OCI-LY1 (cell line): Measurements from ENCODE around the gene MAGEL2.

Source experiments
- H2AFZ ChIP-seq: fragments of 200-600 bp; sonication (generic), shearing (Covaris generic); 2 replicates; pipeline ENCODE4 v1.6.0; 2014; ENCODE audit warnings: antibody characterized with exemption, mild to moderate bottlenecking, low read length
- H3F3A ChIP-seq: fragments of 200-600 bp; sonication (generic), shearing (Covaris generic); 2 replicates; pipeline ENCODE4 v1.6.0; 2014; ENCODE audit warnings: mild to moderate bottlenecking, antibody characterized with exemption, low read length, moderate library complexity; ENCODE audit not compliant: insufficient read depth
- H3K27ac ChIP-seq: fragments of 200-600 bp; sonication (generic); 2 replicates; pipeline ENCODE4 v1.5.1; 2014; ENCODE audit warnings: low read length, mixed run types, mild to moderate bottlenecking, low read depth; ENCODE audit not compliant: poor library complexity, severe bottlenecking
- H3K27me3 ChIP-seq: fragments of 200-600 bp; sonication (generic); 2 replicates; pipeline ENCODE4 v1.6.0; 2014; ENCODE audit warnings: antibody characterized with exemption, mild to moderate bottlenecking, low read length, moderate library complexity; ENCODE audit not compliant: insufficient read depth
- H3K36me3 ChIP-seq: fragments of 200-600 bp; sonication (generic); 2 replicates; pipeline ENCODE4 v1.6.1; 2014; ENCODE audit warnings: mild to moderate bottlenecking, antibody characterized with exemption, low read length, moderate library complexity, mixed read lengths; ENCODE audit not compliant: insufficient read depth
- H3K4me1 ChIP-seq: fragments of 200-600 bp; sonication (generic); 2 replicates; pipeline ENCODE4 v1.5.1; 2014; ENCODE audit warnings: mild to moderate bottlenecking, low read length, moderate library complexity; ENCODE audit not compliant: insufficient read depth, severe bottlenecking
- H3K4me2 ChIP-seq: fragments of 200-600 bp; sonication (generic), shearing (Covaris generic); 2 replicates; pipeline ENCODE4 v1.6.1; 2014; ENCODE audit warnings: low read length
- H3K4me3 ChIP-seq: fragments of 200-600 bp; sonication (generic); 2 replicates; pipeline ENCODE4 v1.5.1; 2014; ENCODE audit warnings: low read length, low read depth, mild to moderate bottlenecking, mixed read lengths; ENCODE audit not compliant: poor library complexity, severe bottlenecking
- H3K79me2 ChIP-seq: fragments of 200-600 bp; shearing (Covaris generic); 2 replicates; pipeline ENCODE4 v1.6.1; 2016; ENCODE audit warnings: mixed run types, low read length, mixed read lengths; ENCODE audit not compliant: insufficient read depth
- H3K9ac ChIP-seq: fragments of 200-600 bp; sonication (generic), shearing (Covaris generic); 2 replicates; pipeline ENCODE4 v1.6.1; 2014; ENCODE audit warnings: mild to moderate bottlenecking, low read length, mixed read lengths
- H3K9me2 ChIP-seq: fragments of 200-600 bp; sonication (generic), shearing (Covaris generic); 2 replicates; pipeline ENCODE4 v1.6.1; 2014; ENCODE audit warnings: low read depth, mild to moderate bottlenecking, low read length, mixed read lengths
- H3K9me3 ChIP-seq: fragments of 200-600 bp; shearing (Covaris generic); 2 replicates; pipeline ENCODE4 v1.6.1; 2014; ENCODE audit warnings: low read length, mixed read lengths
- H4K20me1 ChIP-seq: fragments of 200-600 bp; sonication (generic), shearing (Covaris generic); 2 replicates; pipeline ENCODE4 v1.6.0; 2016; ENCODE audit warnings: mild to moderate bottlenecking, low read length; ENCODE audit not compliant: insufficient read depth
- EZH2 ChIP-seq: fragments of 200-600 bp; sonication (generic), shearing (Covaris generic); IDR thresholded peaks from 2 replicates; pipeline ENCODE4 v1.8.0; 2017; ENCODE audit warnings: borderline replicate concordance, mixed run types, mild to moderate bottlenecking, antibody characterized with exemption, low read length, moderate library complexity, mixed read lengths
- TF ChIP-seq, protein P1 (sequence below): fragments of 200-600 bp; sonication (generic), shearing (Covaris generic); IDR thresholded peaks from 2 replicates; pipeline ENCODE4 v1.5.1; 2017; ENCODE audit warnings: mild to moderate bottlenecking, antibody characterized with exemption, low read length, moderate library complexity, mixed read lengths

Gene MAGEL2

DNA sequence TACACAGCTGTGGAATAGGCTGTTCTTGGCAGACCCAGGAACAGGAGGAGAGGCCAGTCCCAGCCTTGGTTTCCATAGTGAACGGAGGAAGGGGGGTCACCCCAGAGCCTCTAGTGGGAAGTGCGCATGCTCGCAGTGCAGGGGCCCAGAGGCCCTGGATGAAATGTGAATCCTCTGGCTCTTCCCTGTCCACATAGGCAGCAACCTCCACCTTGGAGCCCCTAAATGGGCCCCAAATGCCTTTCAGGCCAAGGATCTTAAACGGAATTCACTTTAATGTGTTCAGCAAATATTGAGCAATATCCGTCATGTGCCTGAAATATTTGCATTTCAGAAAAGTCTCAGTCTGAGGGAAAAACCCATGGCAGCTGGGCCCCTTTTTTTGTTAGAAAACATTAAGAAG, 42.8 kb upstream of the MAGEL2 start:
- no peaks in the 10 kb centered on the region for H3K4me1 ChIP-seq
- H3K4me2 ChIP-seq, result no peak overlapping the region

DNA sequence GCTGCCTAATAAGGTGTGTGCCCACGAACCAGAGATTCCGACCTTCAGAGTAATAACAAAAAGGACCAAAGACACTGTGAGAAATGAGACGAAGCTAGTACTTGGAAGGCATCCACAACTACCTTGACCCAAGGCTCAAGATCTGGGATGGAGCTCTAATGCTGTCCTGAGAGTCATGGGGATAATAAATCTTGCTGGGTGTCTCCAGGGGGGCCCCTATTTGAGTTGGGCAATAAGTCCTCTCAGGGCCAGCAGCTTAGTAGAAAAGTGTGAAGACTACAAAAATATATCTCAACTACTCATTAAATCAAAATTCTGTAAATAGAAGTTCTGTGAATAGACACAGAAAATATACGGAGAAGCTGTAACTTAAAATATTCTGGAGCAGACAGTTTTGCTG, 42.3 kb upstream of the MAGEL2 start:
- Histone ChIP-seq H3F3A (no peaks in the 10 kb centered on the region), H4K20me1 (no peaks in the 10 kb centered on the region), H3K79me2 (no peaks in the 10 kb centered on the region), H2AFZ (no peak overlapping the region), H3K4me3 (no peak overlapping the region), H3K36me3 (no peaks in the 10 kb centered on the region), H3K4me2 (no peak overlapping the region), H3K4me1 (no peaks in the 10 kb centered on the region), H3K9ac (no peak overlapping the region), H3K27ac (no peak overlapping the region), H3K9me2 (no peaks in the 10 kb centered on the region), H3K9me3 (no peaks in the 10 kb centered on the region), H3K27me3 (no peaks in the 10 kb centered on the region)
- TF ChIP-seq EZH2, result no peak
- TF ChIP-seq, protein P1, sequence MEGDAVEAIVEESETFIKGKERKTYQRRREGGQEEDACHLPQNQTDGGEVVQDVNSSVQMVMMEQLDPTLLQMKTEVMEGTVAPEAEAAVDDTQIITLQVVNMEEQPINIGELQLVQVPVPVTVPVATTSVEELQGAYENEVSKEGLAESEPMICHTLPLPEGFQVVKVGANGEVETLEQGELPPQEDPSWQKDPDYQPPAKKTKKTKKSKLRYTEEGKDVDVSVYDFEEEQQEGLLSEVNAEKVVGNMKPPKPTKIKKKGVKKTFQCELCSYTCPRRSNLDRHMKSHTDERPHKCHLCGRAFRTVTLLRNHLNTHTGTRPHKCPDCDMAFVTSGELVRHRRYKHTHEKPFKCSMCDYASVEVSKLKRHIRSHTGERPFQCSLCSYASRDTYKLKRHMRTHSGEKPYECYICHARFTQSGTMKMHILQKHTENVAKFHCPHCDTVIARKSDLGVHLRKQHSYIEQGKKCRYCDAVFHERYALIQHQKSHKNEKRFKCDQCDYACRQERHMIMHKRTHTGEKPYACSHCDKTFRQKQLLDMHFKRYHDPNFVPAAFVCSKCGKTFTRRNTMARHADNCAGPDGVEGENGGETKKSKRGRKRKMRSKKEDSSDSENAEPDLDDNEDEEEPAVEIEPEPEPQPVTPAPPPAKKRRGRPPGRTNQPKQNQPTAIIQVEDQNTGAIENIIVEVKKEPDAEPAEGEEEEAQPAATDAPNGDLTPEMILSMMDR, result no peak

More for the DNA sequence above, 42.8 kb upstream of the MAGEL2 start:
- Histone ChIP-seq H3K27me3 (no peaks in the 10 kb centered on the region), H4K20me1 (no peaks in the 10 kb centered on the region), H3K4me3 (no peak overlapping the region), H3K9me2 (no peaks in the 10 kb centered on the region), H3F3A (no peaks in the 10 kb centered on the region), H3K9me3 (no peaks in the 10 kb centered on the region), H3K9ac (no peak overlapping the region), H3K79me2 (no peaks in the 10 kb centered on the region), H3K36me3 (no peaks in the 10 kb centered on the region), H3K27ac (no peak overlapping the region), H2AFZ (no peak overlapping the region)
- TF ChIP-seq, protein P1, result no peak
- no peak for TF ChIP-seq EZH2

DNA sequence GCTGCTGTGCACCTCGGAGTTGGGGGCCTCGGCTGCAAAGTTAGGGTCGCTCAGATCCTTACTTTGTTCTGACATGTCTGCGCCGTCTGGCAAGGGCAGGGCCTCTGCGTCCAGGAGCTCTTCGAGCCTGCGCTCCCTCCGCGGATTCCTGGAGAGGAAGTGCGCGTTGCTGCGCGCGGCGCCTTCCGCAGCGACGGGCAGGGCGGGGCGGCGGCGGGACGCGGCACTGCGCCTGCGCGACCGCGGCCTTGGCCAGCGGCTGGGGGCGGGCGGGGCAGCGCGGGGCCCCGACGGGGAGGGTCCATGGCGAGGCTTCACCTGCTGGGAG, 39.4 kb upstream of the MAGEL2 start, which contains the start of gene NDN:
TSS of gene NDN (minus strand) at position 163 of the 328 bp plus-strand sequence. CDS start at position 75, 88 bp downstream.
- Histone ChIP-seq H3K27ac (no peak within 1 kb of the TSS), H3K4me2 (no peak within 1 kb of the TSS), H3K79me2 (no peaks in the 10 kb centered on the region), H3K36me3 (no peaks in the 10 kb centered on the region), H3K4me3 (no peak within 1 kb of the TSS), H3K4me1 (no peaks in the 10 kb centered on the region), H3K27me3 (no peaks in the 10 kb centered on the region), H3K9me2 (no peaks in the 10 kb centered on the region), H4K20me1 (no peaks in the 10 kb centered on the region), H3K9me3 (no peaks in the 10 kb centered on the region), H3K9ac (no peak within 1 kb of the TSS), H3F3A (no peaks in the 10 kb centered on the region), H2AFZ (no peak within 1 kb of the TSS)
- TF ChIP-seq, protein P1, result no peak
- TF ChIP-seq EZH2, result no peak
